ENCODE measurements around the gene TREM1. TPM values are rescaled to one million over a fixed set of nuclear protein-coding genes. Genes with fewer than 3 reads are reported as not detected.

The TREM1 gene
- total RNA-seq, 4 donors from 2014 or later: 2.1 TPM; not detected in 3

DNA sequence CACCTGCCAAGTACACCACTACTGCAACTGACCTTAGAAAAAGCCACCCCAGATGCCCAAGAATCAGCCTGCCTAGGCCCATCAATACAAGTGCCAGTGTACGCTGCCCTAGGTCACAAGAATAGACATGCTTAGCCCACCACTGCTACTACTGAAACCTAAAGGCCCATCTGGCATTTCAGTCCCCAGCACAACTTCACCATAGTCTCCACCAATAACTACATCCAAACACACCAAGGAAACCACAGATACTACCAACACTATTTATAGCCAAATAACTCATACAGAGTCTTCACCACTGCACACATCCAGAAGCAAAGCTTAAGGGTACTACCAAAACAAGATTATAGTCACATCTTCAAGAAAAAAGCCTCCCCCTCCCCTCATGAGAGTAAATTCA, 30.1 kb downstream of the TREM1 start:
- Histone ChIP-seq H3K4me3 (no peak overlapping the region), H3K27me3 (no peaks in the 10 kb centered on the region), H3K27ac (no peak overlapping the region), H3K36me3 (no peaks in the 10 kb centered on the region), H3K4me1 (no peaks in the 10 kb centered on the region), H3K9me3 (peaks cover 0 to 1% (median 0%) of the 10 kb centered on the region in 4 donors)
- TF ChIP-seq, protein P1, sequence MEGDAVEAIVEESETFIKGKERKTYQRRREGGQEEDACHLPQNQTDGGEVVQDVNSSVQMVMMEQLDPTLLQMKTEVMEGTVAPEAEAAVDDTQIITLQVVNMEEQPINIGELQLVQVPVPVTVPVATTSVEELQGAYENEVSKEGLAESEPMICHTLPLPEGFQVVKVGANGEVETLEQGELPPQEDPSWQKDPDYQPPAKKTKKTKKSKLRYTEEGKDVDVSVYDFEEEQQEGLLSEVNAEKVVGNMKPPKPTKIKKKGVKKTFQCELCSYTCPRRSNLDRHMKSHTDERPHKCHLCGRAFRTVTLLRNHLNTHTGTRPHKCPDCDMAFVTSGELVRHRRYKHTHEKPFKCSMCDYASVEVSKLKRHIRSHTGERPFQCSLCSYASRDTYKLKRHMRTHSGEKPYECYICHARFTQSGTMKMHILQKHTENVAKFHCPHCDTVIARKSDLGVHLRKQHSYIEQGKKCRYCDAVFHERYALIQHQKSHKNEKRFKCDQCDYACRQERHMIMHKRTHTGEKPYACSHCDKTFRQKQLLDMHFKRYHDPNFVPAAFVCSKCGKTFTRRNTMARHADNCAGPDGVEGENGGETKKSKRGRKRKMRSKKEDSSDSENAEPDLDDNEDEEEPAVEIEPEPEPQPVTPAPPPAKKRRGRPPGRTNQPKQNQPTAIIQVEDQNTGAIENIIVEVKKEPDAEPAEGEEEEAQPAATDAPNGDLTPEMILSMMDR (IDR thresholded peaks at IDR 0.05): no peak
- TF ChIP-seq POLR2A (IDR thresholded peaks at IDR 0.05): no peak
- DNase-seq: no peak

GRCh38 chr6:41255638-41256246, 30.7 kb downstream of the TREM1 start:
- no peak for DNase-seq
- no peak overlapping the region for H3K27ac ChIP-seq
- H3K36me3 ChIP-seq: no peaks in the 10 kb centered on the region

DNA sequence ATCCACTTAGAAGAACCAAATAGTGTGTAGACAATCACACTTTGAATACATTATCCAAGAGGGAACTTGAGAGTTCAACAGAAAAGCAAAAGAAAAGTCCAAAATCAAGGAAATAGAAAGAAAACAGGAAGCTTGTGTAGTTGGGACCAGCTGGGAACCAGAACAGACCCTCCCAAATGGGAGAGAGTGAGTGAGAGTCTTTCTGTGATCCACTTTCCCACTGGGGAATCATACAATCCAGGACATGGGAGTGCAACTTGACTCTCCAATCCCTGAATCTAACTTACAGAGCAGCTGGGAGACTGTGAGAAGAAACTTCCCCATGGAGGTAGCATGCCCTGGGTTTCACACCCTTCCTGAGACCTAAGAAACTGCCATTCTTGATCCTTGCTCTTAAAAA, 31.4 kb downstream of the TREM1 start:
- no peaks in the 10 kb centered on the region for H3K4me1 ChIP-seq
- TF ChIP-seq, protein P1 (IDR thresholded peaks at IDR 0.05): no peak
- no peak for TF ChIP-seq POLR2A (IDR thresholded peaks at IDR 0.05)
- no peak overlapping the region for H3K27ac ChIP-seq
- no peaks in the 10 kb centered on the region for H3K36me3 ChIP-seq
- no peaks in the 10 kb centered on the region for H3K9me3 ChIP-seq
- H3K27me3 ChIP-seq: no peaks in the 10 kb centered on the region
- H3K4me3 ChIP-seq: no peak overlapping the region
- no peak for DNase-seq

More at GRCh38 chr6:41255638-41256246, 30.7 kb downstream of the TREM1 start:
- no peak overlapping the region for H3K4me3 ChIP-seq
- no peaks in the 10 kb centered on the region for H3K9me3 ChIP-seq
- no peaks in the 10 kb centered on the region for H3K4me1 ChIP-seq
- TF ChIP-seq, protein P1 (IDR thresholded peaks at IDR 0.05): no peak
- TF ChIP-seq POLR2A (IDR thresholded peaks at IDR 0.05): no peak
- H3K27me3 ChIP-seq: no peaks in the 10 kb centered on the region

- H3K27me3 ChIP-seq: no peaks in the 10 kb centered on the region
- TF ChIP-seq, protein P1 (IDR thresholded peaks at IDR 0.05): no peak
- TF ChIP-seq POLR2A (IDR thresholded peaks at IDR 0.05): no peak
- no peaks in the 10 kb centered on the region for H3K9me3 ChIP-seq
- no peaks in the 10 kb centered on the region for H3K4me1 ChIP-seq
- H3K4me3 ChIP-seq: no peak overlapping the region
- no peak for DNase-seq
- no peak overlapping the region for H3K27ac ChIP-seq
- no peaks in the 10 kb centered on the region for H3K36me3 ChIP-seq
These were observed 33.9 kb downstream of the TREM1 start for GRCh38 chr6:41252401-41253169.

GRCh38 chr6:41247882-41248705, 38.4 kb downstream of the TREM1 start:
- H3K36me3 ChIP-seq: no peaks in the 10 kb centered on the region
- DNase-seq: no peak
- H3K27me3 ChIP-seq: no peaks in the 10 kb centered on the region
- no peaks in the 10 kb centered on the region for H3K4me1 ChIP-seq
- no peak for TF ChIP-seq POLR2A (IDR thresholded peaks at IDR 0.05)
- TF ChIP-seq, protein P1 (IDR thresholded peaks at IDR 0.05): no peak
- no peaks in the 10 kb centered on the region for H3K9me3 ChIP-seq
- H3K27ac ChIP-seq: no peak overlapping the region
- H3K4me3 ChIP-seq: no peak overlapping the region
